H1 (cell line): Measurements from ENCODE around the gene ADGB. TPM values are rescaled to one million over a fixed set of nuclear protein-coding genes. Genes with fewer than 3 reads are reported as not detected.

Experiments used
- EGR1 ChIP-seq: IDR thresholded peaks from 2 replicates; pipeline ENCODE4 v1.6.1; 2011; ENCODE audit warnings: low read depth, low read length, borderline replicate concordance
- GABPA ChIP-seq: IDR thresholded peaks from 2 replicates; pipeline ENCODE4 v1.6.1; 2011; ENCODE audit warnings: mild to moderate bottlenecking, low read length, moderate library complexity, borderline replicate concordance; ENCODE audit not compliant: insufficient read depth
- TEAD4 ChIP-seq: IDR thresholded peaks from 2 replicates; pipeline ENCODE4 v1.6.1; 2012; ENCODE audit warnings: low read depth, low read length, inconsistent platforms, mixed read lengths
- YY1 ChIP-seq: IDR thresholded peaks from 2 replicates; pipeline ENCODE4 v1.6.1; 2011; ENCODE audit warnings: low read depth, mild to moderate bottlenecking, low read length
- polyA plus RNA-seq, 7 experiments: library from polyadenylated mRNA; depleted of rRNA in 3 of 7; stranded (reverse) in 5 of 7; unstranded in 2 of 7; fragments of >200 nt in 5 of 7; fragments of 200-250 nt in 2 of 7; gene quantifications; 1 replicate in 5 of 7; 2 replicates in 1 of 7; 4 replicates in 1 of 7; pipeline versions ENCODE4 v1.2.1 to v1.2.3, GENCODE V29; 2011 to 2013; ENCODE audit warnings: missing spikeins in 2 of 7, mixed read lengths in 2 of 7
- total RNA-seq: library from RNA; stranded (reverse); fragmentation: NEBNext Ultra II Directional; extraction: Animal tissue kit (Norgen Biotek cat#: 25700); gene quantifications from 2 replicates; pipeline ENCODE4 v1.2.1, GENCODE V29; 2021
- TF ChIP-seq, protein P1 (sequence below): fragments of 300-600 bp; sonication (generic); IDR thresholded peaks from 2 replicates; pipeline ENCODE4 v1.7.1; 2012; ENCODE audit warnings: low read length, moderate library complexity, mild to moderate bottlenecking, inconsistent platforms; ENCODE audit not compliant: insufficient replicate concordance

Gene ADGB
- total and polyA plus RNA-seq, 2 of the 8 experiments (the other 6 are each of a cell fraction or from before 2014, with no cell fraction given): not detected

DNA sequence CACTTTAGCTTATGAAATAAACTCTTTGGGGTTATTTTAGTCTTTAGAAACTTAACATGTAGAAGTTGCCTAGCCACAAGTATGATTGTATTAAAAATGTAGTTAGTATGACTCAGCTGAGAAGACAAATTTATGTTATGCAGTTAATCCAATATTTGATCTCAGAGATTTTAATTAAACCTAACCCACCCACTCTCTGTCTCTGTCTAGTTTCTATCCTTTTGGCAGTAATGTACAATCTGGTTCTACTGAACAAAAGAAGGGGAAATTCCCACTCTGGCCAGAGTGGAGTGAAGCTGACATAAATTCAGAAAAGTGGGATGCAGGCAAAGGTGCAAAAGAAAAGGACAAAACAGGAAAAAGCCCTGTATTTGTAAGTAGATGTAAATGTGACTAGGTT, 36.4 kb downstream of the ADGB start (continued):
- TF ChIP-seq, protein P1, sequence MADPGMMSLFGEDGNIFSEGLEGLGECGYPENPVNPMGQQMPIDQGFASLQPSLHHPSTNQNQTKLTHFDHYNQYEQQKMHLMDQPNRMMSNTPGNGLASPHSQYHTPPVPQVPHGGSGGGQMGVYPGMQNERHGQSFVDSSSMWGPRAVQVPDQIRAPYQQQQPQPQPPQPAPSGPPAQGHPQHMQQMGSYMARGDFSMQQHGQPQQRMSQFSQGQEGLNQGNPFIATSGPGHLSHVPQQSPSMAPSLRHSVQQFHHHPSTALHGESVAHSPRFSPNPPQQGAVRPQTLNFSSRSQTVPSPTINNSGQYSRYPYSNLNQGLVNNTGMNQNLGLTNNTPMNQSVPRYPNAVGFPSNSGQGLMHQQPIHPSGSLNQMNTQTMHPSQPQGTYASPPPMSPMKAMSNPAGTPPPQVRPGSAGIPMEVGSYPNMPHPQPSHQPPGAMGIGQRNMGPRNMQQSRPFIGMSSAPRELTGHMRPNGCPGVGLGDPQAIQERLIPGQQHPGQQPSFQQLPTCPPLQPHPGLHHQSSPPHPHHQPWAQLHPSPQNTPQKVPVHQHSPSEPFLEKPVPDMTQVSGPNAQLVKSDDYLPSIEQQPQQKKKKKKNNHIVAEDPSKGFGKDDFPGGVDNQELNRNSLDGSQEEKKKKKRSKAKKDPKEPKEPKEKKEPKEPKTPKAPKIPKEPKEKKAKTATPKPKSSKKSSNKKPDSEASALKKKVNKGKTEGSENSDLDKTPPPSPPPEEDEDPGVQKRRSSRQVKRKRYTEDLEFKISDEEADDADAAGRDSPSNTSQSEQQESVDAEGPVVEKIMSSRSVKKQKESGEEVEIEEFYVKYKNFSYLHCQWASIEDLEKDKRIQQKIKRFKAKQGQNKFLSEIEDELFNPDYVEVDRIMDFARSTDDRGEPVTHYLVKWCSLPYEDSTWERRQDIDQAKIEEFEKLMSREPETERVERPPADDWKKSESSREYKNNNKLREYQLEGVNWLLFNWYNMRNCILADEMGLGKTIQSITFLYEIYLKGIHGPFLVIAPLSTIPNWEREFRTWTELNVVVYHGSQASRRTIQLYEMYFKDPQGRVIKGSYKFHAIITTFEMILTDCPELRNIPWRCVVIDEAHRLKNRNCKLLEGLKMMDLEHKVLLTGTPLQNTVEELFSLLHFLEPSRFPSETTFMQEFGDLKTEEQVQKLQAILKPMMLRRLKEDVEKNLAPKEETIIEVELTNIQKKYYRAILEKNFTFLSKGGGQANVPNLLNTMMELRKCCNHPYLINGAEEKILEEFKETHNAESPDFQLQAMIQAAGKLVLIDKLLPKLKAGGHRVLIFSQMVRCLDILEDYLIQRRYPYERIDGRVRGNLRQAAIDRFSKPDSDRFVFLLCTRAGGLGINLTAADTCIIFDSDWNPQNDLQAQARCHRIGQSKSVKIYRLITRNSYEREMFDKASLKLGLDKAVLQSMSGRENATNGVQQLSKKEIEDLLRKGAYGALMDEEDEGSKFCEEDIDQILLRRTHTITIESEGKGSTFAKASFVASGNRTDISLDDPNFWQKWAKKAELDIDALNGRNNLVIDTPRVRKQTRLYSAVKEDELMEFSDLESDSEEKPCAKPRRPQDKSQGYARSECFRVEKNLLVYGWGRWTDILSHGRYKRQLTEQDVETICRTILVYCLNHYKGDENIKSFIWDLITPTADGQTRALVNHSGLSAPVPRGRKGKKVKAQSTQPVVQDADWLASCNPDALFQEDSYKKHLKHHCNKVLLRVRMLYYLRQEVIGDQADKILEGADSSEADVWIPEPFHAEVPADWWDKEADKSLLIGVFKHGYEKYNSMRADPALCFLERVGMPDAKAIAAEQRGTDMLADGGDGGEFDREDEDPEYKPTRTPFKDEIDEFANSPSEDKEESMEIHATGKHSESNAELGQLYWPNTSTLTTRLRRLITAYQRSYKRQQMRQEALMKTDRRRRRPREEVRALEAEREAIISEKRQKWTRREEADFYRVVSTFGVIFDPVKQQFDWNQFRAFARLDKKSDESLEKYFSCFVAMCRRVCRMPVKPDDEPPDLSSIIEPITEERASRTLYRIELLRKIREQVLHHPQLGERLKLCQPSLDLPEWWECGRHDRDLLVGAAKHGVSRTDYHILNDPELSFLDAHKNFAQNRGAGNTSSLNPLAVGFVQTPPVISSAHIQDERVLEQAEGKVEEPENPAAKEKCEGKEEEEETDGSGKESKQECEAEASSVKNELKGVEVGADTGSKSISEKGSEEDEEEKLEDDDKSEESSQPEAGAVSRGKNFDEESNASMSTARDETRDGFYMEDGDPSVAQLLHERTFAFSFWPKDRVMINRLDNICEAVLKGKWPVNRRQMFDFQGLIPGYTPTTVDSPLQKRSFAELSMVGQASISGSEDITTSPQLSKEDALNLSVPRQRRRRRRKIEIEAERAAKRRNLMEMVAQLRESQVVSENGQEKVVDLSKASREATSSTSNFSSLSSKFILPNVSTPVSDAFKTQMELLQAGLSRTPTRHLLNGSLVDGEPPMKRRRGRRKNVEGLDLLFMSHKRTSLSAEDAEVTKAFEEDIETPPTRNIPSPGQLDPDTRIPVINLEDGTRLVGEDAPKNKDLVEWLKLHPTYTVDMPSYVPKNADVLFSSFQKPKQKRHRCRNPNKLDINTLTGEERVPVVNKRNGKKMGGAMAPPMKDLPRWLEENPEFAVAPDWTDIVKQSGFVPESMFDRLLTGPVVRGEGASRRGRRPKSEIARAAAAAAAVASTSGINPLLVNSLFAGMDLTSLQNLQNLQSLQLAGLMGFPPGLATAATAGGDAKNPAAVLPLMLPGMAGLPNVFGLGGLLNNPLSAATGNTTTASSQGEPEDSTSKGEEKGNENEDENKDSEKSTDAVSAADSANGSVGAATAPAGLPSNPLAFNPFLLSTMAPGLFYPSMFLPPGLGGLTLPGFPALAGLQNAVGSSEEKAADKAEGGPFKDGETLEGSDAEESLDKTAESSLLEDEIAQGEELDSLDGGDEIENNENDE: no peak
- no peak for TF ChIP-seq GABPA
- TF ChIP-seq YY1: no peak
- no peak for TF ChIP-seq TEAD4
- TF ChIP-seq EGR1: no peak
